ENCODE measurements around the gene EPN1.

Gene EPN1

GRCh38 chr19:55674841-55675660 lies at the start of gene EPN1:
Gene EPN1 (plus strand): TSS chr19:55675226. CDS start chr19:55678628, 3,402 bp downstream.
- DNase-seq (ENCODE audit: low read depth, low spot score) = peak; percentile 59
- ChIA-PET CTCF (no interaction called here), POLR2A (no interaction called here)
- peak within 1 kb of the TSS; percentile 66 for H3K4me3 ChIP-seq (ENCODE audit: low read depth, low read length)
- TF ChIP-seq CTCF (IDR thresholded peaks at IDR 0.05; ENCODE audit: insufficient read depth, low read length, missing control alignments) = no peak

DNA sequence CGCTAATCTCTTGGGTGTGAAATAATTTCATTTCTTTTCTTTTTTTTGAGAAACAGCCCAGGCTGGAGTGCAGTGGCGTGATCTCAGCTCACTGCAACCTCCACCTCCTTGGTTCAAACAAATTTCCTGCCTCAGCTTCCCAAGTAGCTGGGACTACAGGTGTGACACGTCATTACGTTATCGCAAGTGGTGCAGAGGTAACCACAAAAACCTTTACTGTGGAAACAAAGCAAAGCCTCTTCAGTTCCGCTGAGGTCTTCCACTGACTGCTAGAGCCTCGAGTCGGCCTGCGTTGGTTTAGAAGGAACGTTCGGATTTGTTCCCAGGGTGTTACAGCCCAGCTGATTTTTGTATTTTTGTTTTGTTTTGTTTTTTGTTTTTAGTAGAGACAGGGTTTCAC lies 48.7 kb upstream of the EPN1 start:
- CTCF ChIA-PET = interaction anchor here (0.7 to 7.6 kb wide), 9 partner anchors 9 to 486 kb away, joined by 3 to 74 read pairs (median 18); partner anchors contain the start of gene ZNF865

GRCh38 chr19:55632463-55632834 lies 42.6 kb upstream of the EPN1 start:
- CTCF ChIA-PET = interaction anchor here (0.6 to 9.1 kb wide), 43 partner anchors 8 to 717 kb away, joined by 3 to 74 read pairs (median 6); partner anchors contain the start of genes CCDC106, NAT14, U2AF2 and ZNF581
- TF ChIP-seq CTCF (IDR thresholded peaks at IDR 0.05; ENCODE audit: insufficient read depth, low read length, missing control alignments) = peak; percentile 76
- DNase-seq (ENCODE audit: low read depth, low spot score) = peak; percentile 84
- POLR2A ChIA-PET = interaction anchor here (0.8 to 1.9 kb wide), 2 partner anchors 10 to 44 kb away, joined by 3 to 8 read pairs; partner anchors contain the start of gene ZNF581
- no peak overlapping the region for H3K4me3 ChIP-seq (ENCODE audit: low read depth, low read length)

More for the DNA sequence above, 48.7 kb upstream of the EPN1 start:
- DNase-seq (ENCODE audit: low read depth, low spot score) = no peak
- TF ChIP-seq CTCF (IDR thresholded peaks at IDR 0.05; ENCODE audit: insufficient read depth, low read length, missing control alignments) = no peak
- POLR2A ChIA-PET = no interaction called here
- H3K4me3 ChIP-seq (ENCODE audit: low read depth, low read length) = no peak overlapping the region

GRCh38 chr19:55633861-55634260 lies 41.2 kb upstream of the EPN1 start:
- ChIA-PET CTCF (interaction anchor here (1.0 to 9.1 kb wide), 19 partner anchors 9 to 700 kb away, joined by 3 to 74 read pairs (median 24); partner anchors contain the start of genes CCDC106, NAT14, U2AF2 and ZNF579), POLR2A (interaction anchor here (1.9 kb wide), 1 partner anchor 9 kb away, joined by 8 read pairs; the partner anchor contains the start of gene ZNF581)
- no peak overlapping the region for H3K4me3 ChIP-seq (ENCODE audit: low read depth, low read length)
- DNase-seq (ENCODE audit: low read depth, low spot score) = no peak
- no peak for TF ChIP-seq CTCF (IDR thresholded peaks at IDR 0.05; ENCODE audit: insufficient read depth, low read length, missing control alignments)

DNA sequence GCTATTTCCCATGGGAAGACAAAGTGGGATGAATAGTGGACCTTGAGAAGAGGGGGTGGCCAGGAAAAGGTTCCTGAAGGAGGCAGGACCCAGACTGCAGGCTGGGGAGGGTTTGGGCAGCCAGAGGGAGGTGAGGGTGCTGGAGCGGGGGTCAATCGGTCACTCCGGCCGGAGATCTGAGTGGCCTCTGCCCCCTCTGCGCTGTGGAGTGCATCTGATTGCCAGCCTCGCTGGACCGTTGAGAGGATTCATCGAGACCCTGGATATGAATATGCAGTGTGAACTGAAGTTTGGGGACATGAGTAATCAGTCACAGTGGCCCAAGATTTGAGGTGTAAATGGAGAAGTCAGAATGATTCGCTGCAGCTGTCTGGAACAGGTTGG lies 39.7 kb upstream of the EPN1 start:
- no peak for TF ChIP-seq CTCF (IDR thresholded peaks at IDR 0.05; ENCODE audit: insufficient read depth, low read length, missing control alignments)
- H3K4me3 ChIP-seq (ENCODE audit: low read depth, low read length) = peak overlapping the region; percentile 100
- no peak for DNase-seq (ENCODE audit: low read depth, low spot score)
- POLR2A ChIA-PET = interaction anchor here (1.0 kb wide), 1 partner anchor 11 kb away, joined by 4 read pairs; the partner anchor contains the start of gene ZNF784
- CTCF ChIA-PET = interaction anchor here (1.3 to 9.1 kb wide), 5 partner anchors 11 to 31 kb away, joined by 3 to 74 read pairs (median 29); partner anchors contain the start of genes CCDC106 and ZNF784

DNA sequence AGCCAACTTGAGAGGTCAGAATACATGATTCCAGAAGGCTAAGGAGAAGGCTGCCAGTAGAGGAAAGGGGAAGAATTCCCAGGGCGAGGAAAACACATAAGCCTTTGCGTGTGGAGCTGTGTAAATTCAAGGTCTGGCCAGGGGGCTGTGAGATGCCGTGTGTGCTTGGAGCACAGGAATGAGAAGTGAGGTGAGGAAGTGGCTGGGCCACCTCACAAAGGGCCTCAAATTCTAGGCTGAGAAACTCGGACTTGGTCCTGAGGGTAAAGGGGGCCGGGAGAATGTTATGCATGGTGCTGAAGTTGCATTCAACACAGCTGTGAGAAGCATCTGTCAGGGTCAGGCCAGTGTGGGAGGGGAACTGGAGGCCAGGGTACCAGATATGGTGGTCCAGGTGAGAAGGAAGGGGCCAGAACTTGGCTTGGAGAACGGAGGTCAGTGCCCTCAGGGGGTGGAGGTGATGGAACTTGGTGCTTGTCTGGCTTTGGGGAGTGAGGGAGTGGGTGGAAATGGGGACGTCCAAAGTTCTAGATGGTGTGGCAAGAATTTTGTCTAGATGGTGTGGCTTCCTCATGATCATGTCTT lies 39.1 kb upstream of the EPN1 start:
- no peak for TF ChIP-seq CTCF (IDR thresholded peaks at IDR 0.05; ENCODE audit: insufficient read depth, low read length, missing control alignments)
- CTCF ChIA-PET = interaction anchor here (1.3 to 9.1 kb wide), 6 partner anchors 10 to 32 kb away, joined by 3 to 74 read pairs (median 10); partner anchors contain the start of genes CCDC106, ZNF784 and ZNF865
- no peak for DNase-seq (ENCODE audit: low read depth, low spot score)
- H3K4me3 ChIP-seq (ENCODE audit: low read depth, low read length) = peak overlapping the region; percentile 100
- POLR2A ChIA-PET = no interaction called here
